Mononuclear cell (primary cell): ENCODE results near the gene DISP3. TPM values are rescaled to one million over a fixed set of nuclear protein-coding genes. Genes with fewer than 3 reads are reported as not detected.

Experiments
- H3K27me3 ChIP-seq: 2 replicates; pipeline ENCODE4 v1.6.0; 2011; ENCODE audit warnings: low read length, control low read depth; ENCODE audit not compliant: insufficient read depth
- H3K4me1 ChIP-seq: 2 replicates; pipeline ENCODE4 v1.5.1; 2011; ENCODE audit warnings: mild to moderate bottlenecking, low read length, control low read depth; ENCODE audit not compliant: insufficient read depth
- H3K4me3 ChIP-seq: 2 replicates; pipeline ENCODE4 v1.5.1; 2011; ENCODE audit warnings: mild to moderate bottlenecking, low read length, moderate library complexity
- H3K9me3 ChIP-seq: 2 replicates; pipeline ENCODE4 v1.5.1; 2011; ENCODE audit warnings: low read depth, mild to moderate bottlenecking, control low read depth, low read length
- total RNA-seq: library from RNA; depleted of rRNA; stranded (reverse); fragments of >200 nt; gene quantifications from one replicate; pipeline ENCODE4 v1.2.3, GENCODE V29; 2012

DISP3 gene
- total RNA-seq, 1 donor = 0.21 TPM

- Histone ChIP-seq H3K4me3 (no peak overlapping the region), H3K27me3 (no peaks in the 10 kb centered on the region), H3K9me3 (no peaks in the 10 kb centered on the region), H3K4me1 (no peaks in the 10 kb centered on the region)
Observed at GRCh38 chr1:11523746-11524464, 45.0 kb downstream of the DISP3 start.

GRCh38 chr1:11524465-11525150, 45.7 kb downstream of the DISP3 start:
- Histone ChIP-seq H3K4me1 (no peaks in the 10 kb centered on the region), H3K9me3 (no peaks in the 10 kb centered on the region), H3K27me3 (no peaks in the 10 kb centered on the region), H3K4me3 (no peak overlapping the region)

GRCh38 chr1:11525151-11525505, 46.2 kb downstream of the DISP3 start:
- H3K9me3 ChIP-seq = no peaks in the 10 kb centered on the region
- no peaks in the 10 kb centered on the region for H3K4me1 ChIP-seq
- H3K27me3 ChIP-seq = no peaks in the 10 kb centered on the region
- H3K4me3 ChIP-seq = no peak overlapping the region

- no peak overlapping the region for H3K4me3 ChIP-seq
- no peaks in the 10 kb centered on the region for H3K9me3 ChIP-seq
- no peaks in the 10 kb centered on the region for H3K4me1 ChIP-seq
- no peaks in the 10 kb centered on the region for H3K27me3 ChIP-seq
Observed at GRCh38 chr1:11525516-11525915, 46.6 kb downstream of the DISP3 start.

DNA sequence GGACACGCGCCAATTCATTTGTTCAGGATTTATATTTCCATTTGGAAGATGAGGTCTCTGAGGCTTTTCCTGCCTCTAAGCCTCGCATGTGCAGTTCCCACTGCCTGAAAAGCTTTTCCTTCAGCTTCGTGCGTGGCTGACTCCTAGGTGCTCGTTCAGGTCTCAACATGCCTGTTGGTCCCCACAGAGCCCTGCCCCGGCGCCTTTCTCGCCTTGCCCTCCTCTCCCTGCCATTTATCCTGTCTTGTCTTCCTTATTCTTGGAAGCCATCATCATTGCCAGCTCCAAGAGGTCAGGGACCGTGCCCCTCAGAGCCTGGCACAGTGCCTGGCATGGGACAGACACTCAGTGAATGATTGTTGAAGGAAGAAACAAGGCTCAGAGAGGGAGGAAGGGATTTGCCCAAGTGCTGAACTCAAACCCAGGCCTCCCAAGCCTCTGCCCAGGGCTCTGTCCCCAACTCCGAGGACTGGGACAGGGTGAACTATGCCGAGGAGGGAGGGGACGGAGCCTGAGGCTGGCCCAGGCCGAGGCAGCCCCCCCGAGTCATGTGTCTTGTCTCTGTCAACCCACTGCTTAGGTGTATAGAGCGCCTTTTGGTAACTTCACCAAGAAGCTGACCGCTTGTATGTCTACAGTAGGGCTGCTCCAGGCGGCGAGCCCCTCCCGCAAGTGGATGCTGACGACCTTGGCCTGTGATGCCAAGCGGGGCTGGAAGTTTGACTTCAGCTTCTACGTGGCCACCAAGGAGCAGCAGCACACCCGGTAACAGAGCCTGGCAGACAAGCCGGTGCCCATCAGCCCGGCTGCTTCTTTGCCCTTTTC, 47.3 kb downstream of the DISP3 start:
- Histone ChIP-seq H3K4me3 (no peak overlapping the region), H3K9me3 (no peaks in the 10 kb centered on the region), H3K4me1 (no peaks in the 10 kb centered on the region), H3K27me3 (no peaks in the 10 kb centered on the region)

GRCh38 chr1:11527541-11528452, 48.8 kb downstream of the DISP3 start:
- Histone ChIP-seq H3K9me3 (no peaks in the 10 kb centered on the region), H3K27me3 (no peaks in the 10 kb centered on the region), H3K4me3 (no peak overlapping the region), H3K4me1 (no peaks in the 10 kb centered on the region)

- Histone ChIP-seq H3K9me3 (no peaks in the 10 kb centered on the region), H3K4me3 (no peak overlapping the region), H3K27me3 (no peaks in the 10 kb centered on the region), H3K4me1 (no peaks in the 10 kb centered on the region)
Observed at GRCh38 chr1:11528611-11529261, 49.8 kb downstream of the DISP3 start.

DNA sequence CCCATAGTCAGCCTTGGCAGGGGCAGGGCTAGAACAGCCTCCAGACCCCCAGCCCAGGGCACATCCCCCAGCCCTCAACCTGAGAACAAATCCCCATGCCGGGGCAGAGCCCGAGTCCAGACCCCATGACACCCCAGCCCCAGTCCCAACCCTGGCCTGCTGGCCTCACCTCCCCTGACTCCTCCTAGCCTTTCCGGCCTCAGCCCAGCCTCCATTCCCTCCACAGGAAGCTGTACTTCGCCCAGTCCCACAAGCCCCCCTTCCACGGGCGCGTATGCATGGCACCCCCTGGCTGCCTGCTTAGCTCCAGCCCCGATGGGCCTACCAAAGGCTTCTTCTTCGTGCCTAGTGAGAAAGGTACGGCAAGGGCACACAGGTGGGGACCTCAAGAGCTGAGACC, 50.4 kb downstream of the DISP3 start:
- Histone ChIP-seq H3K4me3 (no peak overlapping the region), H3K9me3 (no peaks in the 10 kb centered on the region)

DNA sequence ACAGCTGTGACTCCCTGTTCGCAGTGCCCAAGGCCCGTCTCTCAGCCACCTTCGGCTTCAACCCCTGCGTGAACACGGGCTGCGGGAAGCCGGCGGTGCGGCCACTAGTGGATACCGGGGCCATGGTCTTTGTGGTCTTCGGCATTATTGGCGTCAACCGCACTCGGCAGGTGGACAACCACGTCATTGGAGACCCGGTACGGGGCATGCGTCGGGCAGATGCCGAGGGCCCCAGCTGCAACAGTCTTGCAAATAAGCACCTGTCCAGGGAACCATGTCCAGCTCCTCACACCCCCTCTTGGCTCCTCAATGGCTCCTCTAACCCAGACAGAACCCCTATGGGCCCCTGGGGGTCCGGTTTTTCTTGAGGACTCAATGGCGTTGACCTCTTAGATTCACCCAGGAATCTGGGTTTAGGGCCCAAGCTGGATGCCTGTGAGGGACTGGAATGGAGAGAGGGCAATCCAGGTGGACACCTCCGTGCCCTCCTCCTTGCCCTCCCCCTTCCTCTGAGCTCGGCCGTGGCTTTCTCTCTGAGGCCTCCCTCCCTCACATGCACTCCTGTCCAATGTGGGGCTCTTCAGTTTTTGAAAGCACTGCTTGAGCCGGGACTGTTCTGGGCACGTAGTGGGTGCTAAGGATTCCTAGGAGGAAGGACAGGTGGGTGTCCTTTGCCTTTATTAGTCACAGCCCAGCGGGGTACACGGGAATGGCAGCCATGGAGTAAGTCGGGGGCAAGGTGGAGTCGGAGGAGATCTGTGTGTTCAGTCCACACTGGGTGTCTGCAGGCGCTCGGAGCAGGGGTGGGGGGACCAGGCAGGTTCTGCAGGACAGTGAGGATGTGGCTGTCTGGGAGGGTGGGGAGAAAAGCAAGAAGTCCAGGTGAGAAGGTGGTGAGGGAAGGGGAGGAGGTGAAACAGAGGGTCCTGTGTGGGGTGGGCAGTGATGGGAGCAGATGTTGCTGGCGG, 51.1 kb downstream of the DISP3 start:
- no peaks in the 10 kb centered on the region for H3K9me3 ChIP-seq
- no peak overlapping the region for H3K4me3 ChIP-seq
- H3K27me3 ChIP-seq = no peaks in the 10 kb centered on the region
- H3K4me1 ChIP-seq = no peaks in the 10 kb centered on the region

More for the DNA sequence above, 50.4 kb downstream of the DISP3 start:
- H3K4me1 ChIP-seq = no peaks in the 10 kb centered on the region
- H3K27me3 ChIP-seq = no peaks in the 10 kb centered on the region

- Histone ChIP-seq H3K4me1 (no peaks in the 10 kb centered on the region), H3K9me3 (no peaks in the 10 kb centered on the region), H3K4me3 (no peak overlapping the region), H3K27me3 (no peaks in the 10 kb centered on the region)
Observed at GRCh38 chr1:11530731-11531311, 51.9 kb downstream of the DISP3 start.

DNA sequence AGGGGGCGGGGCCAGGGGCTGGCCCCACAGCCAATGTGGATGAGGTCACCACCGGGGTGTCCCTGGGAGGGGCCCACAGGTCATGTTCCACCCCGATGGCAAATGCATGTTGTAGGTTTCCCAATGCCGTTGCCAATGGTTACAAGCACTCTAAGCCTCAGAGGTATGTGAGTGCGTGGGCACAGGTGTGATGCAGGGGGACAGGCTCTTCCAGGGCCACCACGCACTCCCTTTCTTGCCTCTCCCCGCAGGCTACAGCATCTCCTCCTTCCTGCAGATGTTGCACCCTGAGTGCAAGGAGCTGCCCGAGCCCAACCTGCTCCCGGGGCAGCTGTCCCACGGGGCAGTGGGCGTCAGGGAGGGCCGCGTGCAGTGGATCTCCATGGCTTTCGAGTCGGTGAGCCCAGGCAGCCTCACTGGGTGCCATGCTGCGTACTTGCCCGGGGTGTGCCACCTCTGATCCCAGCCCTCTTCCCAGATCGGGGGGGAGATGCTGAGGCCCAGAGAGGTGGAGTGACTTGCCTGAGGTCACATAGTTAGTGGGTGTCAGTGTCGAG, 52.4 kb downstream of the DISP3 start:
- no peaks in the 10 kb centered on the region for H3K9me3 ChIP-seq
- no peaks in the 10 kb centered on the region for H3K27me3 ChIP-seq
- no peak overlapping the region for H3K4me3 ChIP-seq
- H3K4me1 ChIP-seq = no peaks in the 10 kb centered on the region

- H3K4me1 ChIP-seq = no peaks in the 10 kb centered on the region
- H3K4me3 ChIP-seq = no peak overlapping the region
- no peaks in the 10 kb centered on the region for H3K9me3 ChIP-seq
- H3K27me3 ChIP-seq = no peaks in the 10 kb centered on the region
Observed at GRCh38 chr1:11531943-11532342, 53.0 kb downstream of the DISP3 start.
